ENCODE measurements around the gene KRT20.

The KRT20 gene

DNA sequence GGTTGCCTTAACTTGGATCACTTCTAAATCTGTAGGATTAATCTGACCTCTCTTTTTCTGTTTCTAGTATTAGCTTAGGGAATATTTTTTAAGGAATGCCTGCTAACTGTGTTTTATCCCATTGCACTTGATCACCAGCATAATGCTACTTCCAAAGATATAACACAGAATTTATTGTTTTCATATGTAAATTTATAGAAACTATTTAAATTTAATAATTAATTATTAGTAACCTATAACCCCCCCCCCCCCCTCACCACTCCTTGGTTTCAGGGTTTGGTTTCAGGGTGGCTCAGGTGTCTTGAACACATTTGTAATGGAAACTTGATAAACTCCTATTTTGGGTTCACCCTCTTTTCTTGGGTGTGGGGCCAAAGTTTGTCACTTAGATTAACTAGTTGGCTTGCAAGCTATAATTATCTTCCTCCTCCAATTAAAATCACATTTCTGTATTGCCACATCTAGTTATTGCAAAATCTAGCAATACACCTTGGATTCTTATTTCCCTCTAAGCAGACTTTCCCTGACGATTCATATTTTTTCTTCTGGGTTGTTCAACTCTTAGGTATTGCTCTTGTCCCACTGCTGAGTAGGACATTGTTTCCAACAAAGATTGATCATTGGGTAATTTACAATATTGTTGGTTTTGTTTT lies 36.3 kb downstream of the KRT20 start:
- no peak for DNase-seq

GRCh38 chr17:40846515-40847144 lies 38.4 kb downstream of the KRT20 start:
- DNase-seq, result no peak

DNA sequence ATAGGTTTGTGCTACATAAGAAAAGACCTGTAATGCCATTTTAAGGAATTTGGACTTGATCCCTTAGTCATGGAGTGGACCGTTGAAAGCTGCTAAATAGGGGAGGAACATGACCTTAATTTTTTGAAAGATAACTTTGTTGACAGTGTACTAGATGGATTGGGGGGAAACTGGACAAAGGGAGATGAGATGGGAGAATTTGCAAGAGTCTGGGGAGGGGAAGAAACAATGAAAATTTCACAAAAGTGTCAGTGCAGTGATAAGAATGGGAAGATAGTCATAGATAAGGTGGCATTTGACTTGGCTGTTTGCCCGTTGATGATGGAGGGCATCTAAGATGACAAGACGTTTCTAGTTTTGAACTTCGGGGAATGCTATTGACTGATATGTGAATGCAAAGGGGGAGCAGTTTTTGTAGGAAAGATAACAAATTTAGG lies 40.4 kb downstream of the KRT20 start:
- DNase-seq, result no peak

DNA sequence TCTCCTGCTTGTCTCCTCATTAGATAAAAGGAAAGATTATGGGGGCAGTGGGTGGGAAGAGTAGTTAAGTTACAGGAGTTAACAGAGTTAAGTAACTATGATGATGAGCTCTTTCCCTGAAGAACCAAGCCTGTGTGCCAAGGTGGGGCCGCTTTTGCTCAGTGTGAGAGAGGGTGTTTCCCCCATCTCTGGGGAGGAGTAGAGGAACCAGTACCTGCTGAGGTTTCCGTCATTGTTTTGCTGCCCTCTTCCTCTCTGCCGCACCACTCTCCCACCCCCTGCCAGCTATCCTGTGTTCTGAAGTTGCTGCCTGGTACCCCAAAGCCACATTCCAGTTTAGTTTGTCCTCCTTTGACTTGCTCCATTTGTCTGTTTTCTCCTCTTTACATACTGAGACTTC lies 41.8 kb downstream of the KRT20 start:
- DNase-seq, result no peak

- DNase-seq, result no peak
These were observed 43.8 kb downstream of the KRT20 start for GRCh38 chr17:40841246-40841645.

DNA sequence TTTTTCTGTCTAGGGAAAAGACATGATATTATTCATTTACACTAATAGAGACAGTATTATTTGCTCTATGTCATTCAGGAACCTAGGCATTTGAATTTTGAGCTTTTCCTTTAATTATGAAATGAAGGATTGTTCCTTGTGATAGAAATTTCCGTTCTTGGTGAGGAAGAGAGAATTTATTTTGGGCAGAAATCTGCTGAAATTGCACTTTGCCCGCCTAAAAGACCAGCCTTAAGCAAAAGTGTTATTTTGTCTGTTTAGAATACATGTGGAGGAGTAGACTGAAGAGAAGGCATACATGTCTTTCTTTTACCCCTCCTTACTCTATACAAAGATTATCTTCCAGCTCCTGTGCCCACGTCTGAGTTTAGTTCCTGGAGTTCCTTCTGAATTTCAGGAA lies 45.8 kb downstream of the KRT20 start:
- DNase-seq, result no peak

DNA sequence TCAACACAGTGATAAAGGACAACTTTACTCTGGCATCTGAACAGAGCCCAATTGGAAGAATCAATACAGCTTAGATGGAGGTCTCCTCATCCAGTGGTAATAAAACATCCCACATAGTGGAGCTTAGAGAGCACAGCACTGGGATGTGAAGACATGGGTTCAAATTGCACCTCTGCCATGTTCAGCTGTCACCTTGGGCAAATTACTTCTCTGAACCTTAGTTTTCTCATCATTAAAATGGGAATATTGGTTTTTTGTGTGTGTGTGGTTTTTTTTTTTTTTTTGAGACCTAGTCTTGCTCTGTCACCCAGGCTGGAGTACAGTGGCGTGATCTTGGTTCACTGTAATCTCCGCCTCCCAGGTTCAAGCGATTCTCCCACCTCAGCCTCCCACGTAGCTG lies 49.0 kb downstream of the KRT20 start:
- DNase-seq, result no peak

DNA sequence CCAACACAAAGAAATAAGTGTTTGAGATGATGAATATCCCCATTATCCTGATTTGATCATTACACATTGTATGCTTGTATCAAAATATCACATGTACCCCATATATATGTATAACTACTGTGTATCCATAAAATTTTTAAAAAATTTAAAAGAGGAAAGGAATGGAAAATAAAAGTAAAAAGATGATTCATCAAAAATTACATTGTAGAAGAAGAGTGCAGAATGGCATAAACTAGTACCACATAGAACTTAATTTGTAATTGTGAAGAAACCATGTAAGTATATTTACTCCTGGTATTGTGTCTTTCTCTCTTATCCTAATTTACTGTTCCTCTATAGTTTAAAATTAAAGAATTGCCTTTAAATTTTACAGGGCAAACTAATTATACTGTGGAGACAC lies 51.2 kb downstream of the KRT20 start:
- no peak for DNase-seq

GRCh38 chr17:40832840-40833239 lies 52.2 kb downstream of the KRT20 start:
- no peak for DNase-seq

GRCh38 chr17:40830085-40830776 lies 54.8 kb downstream of the KRT20 start:
- DNase-seq, result no peak

GRCh38 chr17:40828454-40829044 lies 56.5 kb downstream of the KRT20 start:
- no peak for DNase-seq

- no peak for DNase-seq
These were observed 57.1 kb downstream of the KRT20 start for GRCh38 chr17:40827746-40828453.
